GM18502 (cell line): Measurements from ENCODE around the gene UPF3A.
A peak's percentile ranks its signal among the peaks of the same experiment; 100 is the strongest.
"Not testable (repeated sequence)": the region's sequence is repeated elsewhere in the genome, so short reads cannot be mapped to it uniquely, and the experiment has no call there.

Experiments used
- ATAC-seq: cut with Tn5 transposase; IDR thresholded peaks from one replicate; pipeline ENCODE4 v1.9.1; 2021; ENCODE audit warnings: mild to moderate bottlenecking; ENCODE audit not compliant: unreplicated experiment, poor library complexity

Gene UPF3A

GRCh38 chr13:114261328-114261965 lies 20.0 kb upstream of the UPF3A start:
- ATAC-seq = no peak

GRCh38 chr13:114263578-114263977 lies 17.8 kb upstream of the UPF3A start:
- ATAC-seq = no peak

DNA sequence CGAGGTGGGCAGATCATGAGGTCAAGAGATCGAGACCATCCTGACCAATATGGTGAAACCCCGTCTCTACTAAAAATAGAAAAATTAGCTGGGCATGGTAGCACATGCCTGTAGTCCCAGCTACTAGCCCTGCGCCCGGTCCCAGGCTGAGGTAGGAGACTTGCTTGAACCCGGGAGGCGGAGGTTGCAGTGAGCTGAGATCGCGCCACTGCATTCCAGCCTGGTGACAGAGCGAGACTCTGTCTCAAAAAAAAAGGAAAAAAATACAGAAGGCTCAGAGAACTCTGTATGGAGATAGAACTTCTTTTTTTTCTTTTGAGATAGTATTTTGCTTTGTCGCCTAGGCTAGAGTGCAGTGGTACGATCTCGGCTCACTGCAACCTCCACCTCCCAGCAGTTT lies 17.1 kb upstream of the UPF3A start:
- ATAC-seq = not testable (repeated sequence)

- ATAC-seq = no peak
Measured at GRCh38 chr13:114264886-114265611, 16.4 kb upstream of the UPF3A start.

DNA sequence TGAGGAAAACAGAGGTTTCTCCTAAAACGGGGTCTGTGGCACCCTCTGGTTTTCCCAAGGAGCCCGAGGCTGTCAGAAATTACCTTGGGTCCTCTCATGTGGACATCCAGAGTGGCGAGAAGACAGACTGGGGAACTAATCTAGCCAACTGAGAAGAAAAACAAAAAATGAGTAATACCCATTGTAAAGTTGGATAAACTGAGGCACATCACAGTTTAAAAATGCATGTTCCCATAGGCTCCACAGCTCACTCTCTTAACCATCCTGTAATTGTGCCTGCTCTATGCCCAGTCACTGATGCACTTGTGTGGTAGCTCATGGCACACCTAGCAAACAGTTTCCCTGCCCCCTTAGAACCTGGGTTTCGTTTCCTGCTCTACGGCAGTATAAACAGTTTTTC lies 15.2 kb upstream of the UPF3A start:
- no peak for ATAC-seq

- ATAC-seq = no peak
Measured at GRCh38 chr13:114268344-114269280, 12.8 kb upstream of the UPF3A start.

- no peak for ATAC-seq
Measured at GRCh38 chr13:114269281-114269770, 12.1 kb upstream of the UPF3A start.

DNA sequence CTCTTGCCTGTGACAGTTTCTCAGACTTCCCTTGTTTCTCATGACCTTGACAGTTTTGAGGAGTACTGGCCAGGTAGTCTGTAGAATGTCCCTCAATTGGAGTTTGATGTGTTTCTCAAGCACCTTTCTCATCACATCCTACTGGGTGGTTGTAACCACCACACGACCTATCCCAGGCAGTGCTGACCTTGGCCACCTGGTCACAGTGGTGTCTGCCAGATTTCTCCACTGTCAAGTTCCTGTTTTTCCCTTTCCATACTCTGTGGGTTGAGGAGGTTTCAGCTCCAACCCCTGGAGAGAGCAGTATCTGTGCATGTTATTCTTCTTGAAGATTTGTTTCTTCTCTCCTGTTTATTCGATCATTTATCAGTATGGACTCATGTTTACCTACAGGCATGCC lies 8.4 kb upstream of the UPF3A start:
- ATAC-seq = no peak

DNA sequence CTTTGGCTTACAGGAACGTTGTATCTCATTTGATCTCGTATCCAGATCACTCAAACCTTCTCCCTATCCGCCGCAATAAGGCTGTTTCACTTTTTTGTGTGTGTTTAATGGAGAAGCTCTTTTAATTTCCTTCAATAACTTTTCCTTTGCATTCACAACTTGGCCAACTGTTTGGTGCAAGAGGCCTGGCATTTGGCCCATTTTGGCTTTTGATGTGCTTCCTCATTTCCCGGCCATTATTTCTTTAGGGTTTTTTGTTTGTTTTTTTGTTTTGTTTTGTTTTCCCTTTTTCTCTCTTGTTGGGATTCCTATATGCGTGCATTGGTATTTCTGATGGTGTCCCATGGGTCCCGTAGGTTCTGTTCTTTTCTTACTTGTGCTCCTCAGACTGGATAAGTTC lies 6.1 kb upstream of the UPF3A start:
- ATAC-seq = no peak

DNA sequence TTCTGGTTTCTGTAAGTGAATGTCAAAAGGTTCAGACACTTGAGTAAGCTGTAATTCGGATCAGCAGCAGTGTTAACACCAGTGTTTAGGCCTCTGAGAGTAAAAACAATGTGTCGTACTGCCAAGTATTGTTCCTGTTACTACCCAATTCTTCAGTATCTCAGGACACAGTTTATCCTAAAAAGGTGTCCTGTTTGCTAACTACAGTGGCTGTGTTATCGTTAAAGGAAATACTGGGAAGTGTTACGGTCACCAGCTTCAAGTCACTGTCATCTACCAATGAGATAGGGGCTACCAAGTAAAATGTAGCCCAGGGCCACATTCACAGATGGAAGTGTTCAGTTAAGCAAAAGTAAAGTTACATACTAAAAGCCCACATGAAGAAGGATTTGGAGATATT lies 2.3 kb upstream of the UPF3A start:
- ATAC-seq = no peak

DNA sequence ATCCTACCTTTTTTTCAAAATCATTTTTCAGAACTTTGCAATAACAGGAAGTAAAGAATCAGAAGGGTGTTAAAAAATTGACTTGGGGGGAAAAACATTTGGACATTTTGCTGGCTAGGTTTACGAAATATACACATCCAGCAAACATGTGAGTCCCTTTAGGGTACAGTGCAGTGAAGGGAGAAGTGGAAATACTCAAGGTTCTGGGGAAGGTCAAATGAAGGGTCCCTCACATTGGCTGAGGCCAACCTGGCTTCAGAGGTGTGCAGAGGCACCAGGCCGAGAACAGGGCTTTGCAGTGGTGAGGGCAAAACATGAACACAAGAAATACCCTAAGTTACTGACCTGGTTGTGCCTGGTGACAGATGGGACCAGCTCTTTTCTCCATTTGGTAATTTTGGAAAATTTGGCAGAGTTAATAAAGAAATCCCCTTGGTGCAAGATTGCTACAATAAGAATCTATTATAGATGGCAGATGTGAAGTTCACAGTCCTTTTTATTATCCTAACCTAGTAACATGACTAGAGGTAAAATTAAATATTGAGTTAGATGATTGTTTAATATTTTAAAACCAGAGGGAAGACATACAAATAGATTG lies 1.5 kb upstream of the UPF3A start:
- ATAC-seq = no peak

GRCh38 chr13:114282041-114282670 lies 755 bp downstream of the UPF3A start:
- peak; percentile 55 for ATAC-seq

- ATAC-seq = no peak
Measured at GRCh38 chr13:114283576-114283975, 2.2 kb downstream of the UPF3A start.

- no peak for ATAC-seq
Measured at GRCh38 chr13:114284680-114285079, 3.3 kb downstream of the UPF3A start.

GRCh38 chr13:114285166-114285808 lies 3.9 kb downstream of the UPF3A start:
- ATAC-seq = no peak

GRCh38 chr13:114286808-114287207 lies 5.4 kb downstream of the UPF3A start:
- no peak for ATAC-seq

DNA sequence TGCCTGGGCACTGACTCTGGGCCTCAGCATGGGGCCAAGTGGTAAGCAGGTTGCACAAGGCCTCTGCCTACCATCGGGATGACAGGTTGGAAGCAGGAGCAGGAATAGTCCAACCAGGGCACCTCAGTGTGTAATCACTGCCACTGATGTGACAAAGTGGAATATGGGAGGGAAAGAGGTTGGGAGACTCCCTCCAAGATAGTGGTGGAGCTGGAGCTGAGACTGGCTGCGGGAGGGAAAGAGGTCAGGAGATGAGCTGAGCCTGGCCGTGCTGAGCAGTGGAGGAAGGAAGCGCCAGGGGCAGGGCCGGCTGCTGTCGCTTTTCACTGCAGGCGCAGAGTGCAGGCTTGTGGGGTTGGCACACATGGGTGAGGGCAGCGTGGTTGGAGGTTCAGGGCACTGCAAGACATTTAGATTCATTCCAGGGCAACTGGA lies 6.8 kb downstream of the UPF3A start:
- no peak for ATAC-seq

DNA sequence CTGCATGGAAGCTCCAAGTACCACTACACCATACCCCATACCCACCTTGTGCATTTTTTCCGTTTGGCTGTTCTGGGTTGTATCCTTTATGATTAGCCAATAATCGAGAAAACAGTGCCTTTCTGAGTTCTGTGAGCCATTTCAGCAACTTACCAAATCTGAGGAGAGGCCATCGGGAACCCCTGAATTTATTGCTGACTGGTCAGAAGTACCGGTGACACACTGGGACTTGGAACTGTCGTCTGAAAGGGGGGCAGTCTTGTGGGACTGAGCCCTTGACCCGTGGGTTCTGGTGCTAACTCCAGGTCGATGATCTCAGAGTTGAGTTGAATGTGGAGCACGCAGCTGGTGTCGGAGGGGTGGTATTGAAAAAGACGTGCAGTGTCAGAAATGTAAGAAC lies 15.0 kb downstream of the UPF3A start:
- no peak for ATAC-seq

- no peak for ATAC-seq
Measured at GRCh38 chr13:114296902-114297301, 15.5 kb downstream of the UPF3A start.

- ATAC-seq = no peak
Measured at GRCh38 chr13:114298866-114299265, 17.5 kb downstream of the UPF3A start.
